Sciatic nerve (tissue), 2 donors: Measurements from ENCODE around the gene RUSC1. TPM values are rescaled to one million over a fixed set of nuclear protein-coding genes. Genes with fewer than 3 reads are reported as not detected.
"Not testable (repeated sequence)": the region's sequence is repeated elsewhere in the genome, so short reads cannot be mapped to it uniquely, and the experiment has no call there.

Experiments
- ATAC-seq: fragments of 200-7000 bp; cut with Tn5 transposase; one replicate; pipeline ENCODE4 v1.9.1; 2020; ENCODE audit warnings: mild to moderate bottlenecking, moderate library complexity
- DNase-seq: peaks from one replicate; pipeline ENCODE4 v3.0.0-alpha.2; 2020; ENCODE audit warnings: low spot score
- intact Hi-C: fragments of 100-400 bp; cut with DNase I; formaldehyde crosslinking; loops from one replicate; pipeline ENCODE4 v1.14.2; 2022
- total RNA-seq: library from RNA; stranded (reverse); fragmentation: NEBNext Ultra II Directional; extraction: Animal tissue kit (Norgen Biotek cat#: 25700); gene quantifications from one replicate; pipeline ENCODE4 v1.2.1, GENCODE V29; 2021
- donor health status: DM: no; HTN: no; CAD: no.
- donor health status: DM: no; HTN: no; CAD: no.

The RUSC1 gene
- total RNA-seq, 1 donor from 2014 or later: 43.3 TPM

DNA sequence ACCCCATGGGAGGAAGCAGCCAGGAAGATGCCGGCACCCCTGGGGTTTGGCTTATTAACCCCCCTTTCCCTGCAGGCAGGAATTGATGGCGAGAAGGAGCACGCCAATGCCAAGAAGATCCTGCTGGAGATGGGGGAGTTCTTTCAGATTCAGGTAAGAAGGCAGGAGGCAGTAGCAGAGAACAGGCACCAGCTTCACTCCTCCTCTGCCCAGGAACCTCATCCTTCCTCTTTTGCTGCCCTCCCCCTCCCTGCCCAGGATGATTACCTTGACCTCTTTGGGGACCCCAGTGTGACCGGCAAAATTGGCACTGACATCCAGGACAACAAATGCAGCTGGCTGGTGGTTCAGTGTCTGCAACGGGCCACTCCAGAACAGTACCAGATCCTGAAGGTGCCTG lies 1.2 kb upstream of the RUSC1 start:
- intact Hi-C loops: no loop called here
- ATAC-seq (no peak), DNase-seq (no peak)

- intact Hi-C loops: loop anchor here (5.0 kb wide), 1 partner anchor 48 kb away; the partner anchor contains the start of gene CLK2
- DNase-seq: no peak
- ATAC-seq: no peak
These were observed 442 bp upstream of the RUSC1 start for GRCh38 chr1:155320252-155320651.

GRCh38 chr1:155321639-155322503 lies 1.2 kb downstream of the RUSC1 start:
- intact Hi-C loops: loop anchor here (5.0 kb wide), 1 partner anchor 50 kb away; the partner anchor contains the start of gene CLK2
- no peak for ATAC-seq
- DNase-seq: peak; percentile 60

DNA sequence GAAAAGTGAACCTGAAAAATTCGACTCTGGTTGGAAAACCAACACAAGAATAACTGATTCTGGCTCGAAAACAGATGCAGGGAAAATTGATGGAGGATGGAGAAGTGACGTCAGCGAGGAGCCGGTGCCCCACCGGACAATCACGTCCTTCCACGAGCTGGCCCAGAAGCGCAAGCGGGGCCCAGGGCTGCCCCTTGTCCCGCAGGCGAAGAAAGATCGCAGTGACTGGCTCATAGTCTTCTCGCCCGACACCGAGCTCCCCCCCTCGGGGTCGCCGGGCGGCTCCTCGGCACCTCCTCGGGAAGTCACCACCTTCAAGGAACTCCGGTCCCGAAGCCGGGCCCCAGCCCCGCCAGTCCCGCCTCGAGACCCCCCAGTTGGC lies 1.9 kb downstream of the RUSC1 start:
- intact Hi-C loops: loop anchor here (5.0 kb wide), 1 partner anchor 50 kb away; the partner anchor contains the start of gene CLK2
- DNase-seq (peak; percentile 71), ATAC-seq (no peak)

DNA sequence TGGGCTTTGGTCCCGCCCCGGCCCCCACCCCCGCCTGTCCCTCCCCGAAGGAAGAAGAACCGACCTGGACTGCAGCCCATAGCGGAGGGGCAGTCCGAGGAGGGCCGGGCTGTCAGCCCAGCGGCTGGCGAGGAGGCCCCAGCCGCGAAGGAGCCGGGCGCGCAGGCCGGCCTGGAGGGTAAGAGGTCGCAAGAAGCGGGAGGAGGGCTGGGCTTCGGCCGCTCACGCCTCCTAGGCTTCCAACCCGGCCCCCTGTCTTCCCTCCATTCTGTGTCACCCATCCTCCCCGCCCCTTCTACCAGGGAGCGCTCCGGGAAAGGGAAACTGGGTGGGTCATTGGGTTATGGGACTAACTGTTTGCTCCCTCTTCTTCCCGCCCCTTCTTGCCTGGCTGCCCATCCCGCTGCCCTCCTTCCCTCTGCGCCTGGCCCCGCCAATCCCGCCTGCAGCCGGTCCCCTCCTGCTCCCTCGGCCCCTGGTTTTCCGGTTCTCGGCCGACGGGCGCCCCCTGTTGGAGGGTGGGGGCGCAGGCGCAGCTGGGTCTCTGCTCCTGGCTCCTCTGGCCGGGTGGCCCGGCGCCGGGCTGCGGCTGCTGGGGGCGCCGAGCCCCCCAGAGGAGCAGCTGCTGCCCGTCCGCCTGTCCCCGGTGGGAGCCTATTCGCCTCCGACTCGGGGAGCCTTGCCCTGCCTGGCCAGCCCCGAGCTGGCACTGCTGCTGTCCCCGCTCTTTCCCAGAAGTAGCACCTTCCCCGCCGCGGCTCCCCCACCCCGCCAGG lies 2.4 kb downstream of the RUSC1 start:
- intact Hi-C loops: loop anchor here (5.0 kb wide), 1 partner anchor 51 kb away; the partner anchor contains the start of gene CLK2
- DNase-seq: peak; percentile 94
- peak; percentile 52 for ATAC-seq

DNA sequence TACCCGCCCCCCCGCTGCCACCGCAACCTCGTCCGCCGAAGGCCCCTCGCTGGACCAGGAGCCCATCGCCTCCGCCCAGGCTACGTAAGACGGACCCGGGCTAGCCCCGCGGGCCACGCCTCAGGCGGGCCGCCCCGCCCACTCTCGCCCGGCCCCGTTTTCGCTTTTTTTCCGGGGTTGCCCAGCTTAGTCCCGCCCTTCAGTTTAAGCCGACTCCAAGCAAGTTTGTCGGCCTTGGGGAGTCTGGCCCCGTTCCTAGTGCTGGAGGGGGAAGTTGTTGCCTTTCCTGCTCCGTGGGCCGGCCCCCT lies 3.0 kb downstream of the RUSC1 start:
- intact Hi-C loops: loop anchor here (5.0 kb wide), 1 partner anchor 51 kb away; the partner anchor contains the start of gene CLK2
- DNase-seq (peak; percentile 95), ATAC-seq (peak; percentile 80)

GRCh38 chr1:155324037-155324716 lies 3.5 kb downstream of the RUSC1 start:
- intact Hi-C loops: loop anchor here (5.0 kb wide), 1 partner anchor 52 kb away; the partner anchor contains the start of gene CLK2
- peak; percentile 90 for ATAC-seq
- DNase-seq: peak; percentile 98

DNA sequence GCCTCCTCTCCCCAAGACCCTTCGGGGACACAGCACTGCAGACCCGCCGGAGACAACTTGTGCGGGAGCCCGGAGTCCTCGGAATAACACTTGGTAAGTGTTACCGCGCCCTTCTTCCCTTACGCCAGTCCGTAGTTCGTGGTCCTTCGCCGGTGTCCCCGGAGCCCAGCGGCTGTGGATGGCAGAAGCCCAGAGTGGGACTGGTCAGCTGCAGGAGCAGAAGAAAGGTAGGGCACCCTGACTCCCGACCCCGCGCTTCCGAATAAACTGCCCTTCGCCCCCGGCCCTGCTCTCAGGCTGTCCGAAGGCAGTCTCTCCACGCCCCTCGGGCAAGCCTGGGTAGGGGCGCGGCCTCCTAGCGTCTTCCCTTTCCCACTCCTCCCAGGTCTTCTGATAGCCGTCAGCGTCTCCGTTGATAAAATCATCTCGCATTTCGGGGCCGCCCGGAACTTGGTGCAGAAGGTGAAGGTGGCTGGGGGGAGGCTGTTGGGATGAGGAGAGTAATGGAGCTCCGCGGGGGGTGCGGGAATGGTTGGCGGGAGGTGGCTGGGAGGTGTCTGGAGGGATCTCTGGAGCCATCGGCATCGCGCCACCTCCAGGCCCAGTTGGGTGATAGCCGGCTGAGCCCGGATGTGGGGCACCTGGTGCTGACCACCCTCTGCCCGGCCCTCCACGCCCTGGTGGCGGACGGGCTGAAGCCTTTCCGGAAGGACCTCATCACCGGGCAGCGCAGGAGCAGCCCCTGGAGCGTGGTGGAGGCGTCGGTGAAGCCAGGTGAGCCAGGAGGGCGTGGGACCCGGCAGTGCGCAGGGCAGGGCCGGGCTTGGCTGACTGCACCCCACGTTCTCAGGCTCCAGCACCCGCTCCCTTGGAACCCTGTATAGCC lies 4.3 kb downstream of the RUSC1 start:
- DNase-seq: peak; percentile 79
- no peak for ATAC-seq
- intact Hi-C loops: loop anchor here (5.0 kb wide), 1 partner anchor 53 kb away; the partner anchor contains the start of gene CLK2

GRCh38 chr1:155325603-155325893 lies 4.9 kb downstream of the RUSC1 start:
- ATAC-seq: no peak
- no peak for DNase-seq
- intact Hi-C loops: no loop called here

DNA sequence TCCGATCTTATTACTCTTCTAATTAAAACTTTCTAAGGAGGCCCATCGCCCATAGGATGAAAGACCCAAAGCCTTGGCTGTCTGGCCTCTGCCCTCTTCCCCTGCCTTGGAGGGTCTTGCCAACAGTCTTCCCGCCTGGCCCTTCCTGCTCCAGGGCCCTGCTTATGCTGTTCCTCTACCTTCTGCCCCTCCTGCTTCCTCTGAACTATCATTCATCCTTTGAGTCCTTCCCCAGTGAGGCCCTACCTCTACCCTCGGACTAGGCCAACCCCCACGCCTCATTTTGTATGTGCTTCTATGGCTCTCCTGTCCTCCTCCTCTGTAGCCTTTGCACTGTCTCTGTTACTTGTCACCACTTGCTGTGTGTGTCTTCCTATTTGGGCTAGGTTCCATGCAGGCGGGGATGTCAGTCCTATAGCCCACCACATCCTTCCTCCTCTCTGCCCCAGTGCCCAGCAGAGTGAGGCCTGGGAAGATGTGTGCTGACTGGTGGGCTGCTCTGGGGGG lies 5.4 kb downstream of the RUSC1 start:
- ATAC-seq: no peak
- intact Hi-C loops: no loop called here
- no peak for DNase-seq

GRCh38 chr1:155326631-155327037 lies 5.9 kb downstream of the RUSC1 start:
- DNase-seq (no peak), ATAC-seq (no peak)
- intact Hi-C loops: loop anchor here (1.0 kb wide), 1 partner anchor 39 kb away; no protein-coding TSS in a partner anchor

- DNase-seq (no peak), ATAC-seq (no peak)
- intact Hi-C loops: loop anchor here (1.0 kb wide), 1 partner anchor 37 kb away; no protein-coding TSS in a partner anchor
These were observed 7.3 kb downstream of the RUSC1 start for GRCh38 chr1:155327981-155328380.

GRCh38 chr1:155328856-155329255 lies 8.2 kb downstream of the RUSC1 start:
- DNase-seq: not testable (repeated sequence)

DNA sequence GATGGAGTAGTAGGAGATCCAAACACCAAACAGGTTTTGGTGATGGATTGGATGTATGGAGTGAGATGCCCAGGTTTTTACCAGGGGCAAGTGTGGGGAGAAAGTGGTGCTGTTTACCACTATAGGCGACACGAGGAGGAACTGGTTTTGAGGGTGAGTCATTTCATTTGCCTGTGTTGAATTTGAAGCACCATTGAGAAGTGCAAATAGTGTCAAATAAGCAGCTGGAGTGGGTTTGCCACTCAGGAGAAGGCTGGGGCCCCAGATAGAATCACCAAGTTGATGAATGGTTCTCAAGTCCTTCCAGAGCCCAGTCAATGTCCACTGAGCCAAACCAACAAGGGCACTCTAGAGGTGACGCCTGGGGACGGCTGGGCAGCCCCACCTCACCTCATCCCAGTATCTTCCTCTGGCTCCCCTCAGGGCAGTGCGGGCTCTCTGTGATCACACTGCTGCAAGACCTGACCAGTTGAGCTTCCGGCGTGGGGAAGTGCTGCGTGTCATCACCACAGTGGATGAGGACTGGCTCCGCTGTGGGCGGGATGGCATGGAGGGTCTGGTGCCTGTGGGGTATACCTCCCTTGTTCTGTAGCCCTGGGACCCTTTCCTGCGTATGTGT lies 9.4 kb downstream of the RUSC1 start:
- intact Hi-C loops: no loop called here
- DNase-seq: no peak
- no peak for ATAC-seq

More at GRCh38 chr1:155328856-155329255, 8.2 kb downstream of the RUSC1 start:
- ATAC-seq, intact Hi-C loops: not testable (repeated sequence)

DNA sequence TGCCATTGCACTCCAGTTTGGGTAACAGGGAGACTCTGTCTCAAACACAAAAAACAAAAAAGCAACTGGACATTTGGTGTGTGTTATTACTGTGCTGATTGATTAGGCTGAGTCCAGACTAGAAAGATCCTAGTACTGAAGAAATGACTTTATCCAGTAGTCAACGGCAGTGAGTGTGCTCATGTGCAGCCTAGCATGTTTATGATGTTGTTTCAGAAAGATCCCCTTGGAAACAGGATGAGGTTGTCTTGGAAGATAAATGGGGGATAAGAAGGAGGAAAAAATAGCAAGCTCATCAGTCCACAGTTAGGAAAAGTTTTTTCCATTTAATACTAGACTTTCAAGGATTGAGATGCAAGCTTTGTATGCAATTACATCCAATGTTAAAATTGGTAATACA lies 14.3 kb downstream of the RUSC1 start:
- ATAC-seq (no peak), DNase-seq (no peak)
- intact Hi-C loops: no loop called here

DNA sequence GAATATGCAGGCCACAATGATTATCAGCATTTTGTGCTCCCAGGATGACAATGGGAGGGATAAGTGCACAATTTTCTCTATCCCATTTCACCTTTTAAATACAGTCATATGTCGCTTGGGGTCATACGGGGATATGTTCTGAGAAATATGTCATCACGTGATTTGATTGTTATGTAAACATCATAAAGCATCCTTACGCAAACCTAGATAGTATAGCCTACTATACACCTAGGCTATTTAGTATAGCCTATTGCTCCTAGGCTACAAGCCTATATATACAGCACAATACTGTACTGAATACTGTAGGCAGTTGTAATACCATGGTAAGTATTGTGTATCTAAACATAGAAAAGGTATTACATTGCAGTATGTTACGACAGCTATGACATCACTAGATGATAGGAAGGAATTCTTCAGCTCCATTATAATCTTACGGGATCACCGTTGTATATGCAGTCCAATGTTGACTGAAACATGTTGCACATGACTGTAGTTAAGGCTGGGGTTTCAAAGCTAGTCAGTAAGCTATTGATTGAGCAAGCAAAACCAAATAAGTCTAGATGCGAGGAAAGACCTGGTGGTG lies 18.9 kb downstream of the RUSC1 start:
- no peak for DNase-seq
- ATAC-seq: no peak
- intact Hi-C loops: no loop called here

GRCh38 chr1:155342842-155343241 lies 22.1 kb downstream of the RUSC1 start:
- no peak for ATAC-seq
- DNase-seq: no peak
- intact Hi-C loops: no loop called here
